Fibroblast of skin of left biceps (primary cell): ENCODE data around the gene NT5M.

Experiments used
- DNase-seq, 2 experiments: peaks; one replicate each; pipeline ENCODE4 v3.0.0-alpha.2; 2013; ENCODE audit warnings: low read depth in 2 of 2

The NT5M gene

GRCh38 chr17:17303847-17304490 lies 796 bp downstream of the NT5M start:
- no peak for DNase-seq

GRCh38 chr17:17304521-17304985 lies 1.4 kb downstream of the NT5M start:
- no peak for DNase-seq

- no peak for DNase-seq
Observed at GRCh38 chr17:17305281-17305801, 2.2 kb downstream of the NT5M start.

DNA sequence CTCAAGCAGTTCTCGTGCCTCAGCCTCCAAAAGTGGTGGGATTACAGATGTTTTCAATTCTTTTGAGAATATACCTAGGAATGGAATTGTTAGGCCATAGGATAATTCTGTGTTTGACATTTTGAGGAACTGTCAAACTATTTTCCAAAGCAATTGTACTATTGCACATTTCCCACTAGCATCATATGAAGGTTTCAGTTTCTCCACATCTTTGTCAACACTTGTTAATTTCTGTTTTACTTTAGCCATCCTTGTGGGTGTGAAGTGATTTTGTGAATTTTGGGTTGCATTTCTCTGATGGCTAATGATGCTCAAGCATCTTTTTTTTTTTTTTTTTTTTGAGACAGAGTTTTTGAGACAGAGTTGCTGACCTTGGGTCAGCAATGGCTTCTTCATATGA lies 6.2 kb downstream of the NT5M start:
- no peak for DNase-seq

DNA sequence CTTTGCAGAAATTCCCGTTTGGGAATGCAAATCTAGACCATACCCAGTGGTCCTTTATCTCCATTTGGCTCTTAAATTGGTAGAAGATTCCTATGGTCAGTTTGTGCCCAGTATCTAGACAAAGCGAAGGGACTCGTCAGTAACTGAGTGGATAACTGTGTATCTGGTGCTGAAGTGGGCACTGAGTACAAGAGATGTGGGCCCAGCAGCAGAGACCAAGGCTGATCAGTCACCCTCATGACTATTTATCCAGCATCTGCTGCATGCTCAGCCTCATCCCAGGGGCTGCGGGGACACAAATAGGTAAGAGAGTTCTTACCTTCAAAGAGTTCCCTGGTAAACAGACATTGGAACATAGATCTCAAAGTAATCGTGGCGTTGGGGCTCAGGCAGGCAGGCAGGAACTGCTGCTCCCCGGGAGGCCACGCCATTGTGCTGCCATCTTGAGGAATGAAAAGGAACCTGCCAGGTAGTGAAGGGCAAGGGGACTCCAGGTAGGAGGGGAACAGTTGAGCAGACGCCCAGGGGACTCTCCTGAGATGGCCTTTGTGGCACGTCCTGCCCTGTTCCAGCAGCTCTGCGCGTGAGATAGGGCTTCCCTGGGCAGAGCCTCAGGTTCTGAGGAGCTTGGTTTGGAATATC lies 10.3 kb downstream of the NT5M start:
- no peak for DNase-seq

GRCh38 chr17:17314501-17315071 lies 11.4 kb downstream of the NT5M start:
- DNase-seq, result no peak

GRCh38 chr17:17315142-17315821 lies 12.1 kb downstream of the NT5M start:
- no peak for DNase-seq

DNA sequence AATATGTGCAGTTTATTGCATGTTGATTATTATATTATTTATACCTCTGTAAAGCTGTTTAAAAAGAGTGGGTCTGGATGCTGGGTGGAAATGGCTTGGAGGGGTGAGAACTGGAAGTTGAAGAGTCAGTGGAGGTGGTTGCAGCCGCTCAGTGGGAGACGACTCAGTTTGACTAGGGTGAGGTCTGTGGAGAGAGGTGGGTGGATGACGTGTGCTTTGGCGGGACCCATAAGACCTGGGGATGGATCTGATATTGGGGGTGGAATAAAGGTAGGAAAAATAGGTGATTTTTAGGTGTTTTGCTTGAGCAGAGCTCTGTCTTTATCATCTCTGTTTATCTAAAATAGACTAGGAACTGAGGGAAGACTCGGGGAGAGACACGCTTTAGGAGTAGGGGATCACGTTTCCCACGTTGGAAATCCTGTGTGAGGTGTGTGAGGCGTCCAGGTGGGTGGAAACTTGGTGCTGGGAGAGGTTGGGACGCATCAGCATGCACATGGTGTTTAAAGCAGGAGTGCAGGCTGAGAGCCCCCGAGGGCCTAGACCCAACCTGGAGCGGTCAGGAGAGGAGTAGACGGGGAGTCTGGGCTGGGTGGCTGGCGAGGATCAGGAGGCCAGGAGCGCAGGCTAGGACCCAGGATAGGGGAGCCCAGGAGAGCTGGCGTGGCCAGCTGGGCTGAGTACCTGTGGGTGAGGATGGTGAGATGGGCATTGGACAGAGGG lies 17.2 kb downstream of the NT5M start:
- no peak for DNase-seq

- no peak for DNase-seq
Observed at GRCh38 chr17:17320911-17321220, 17.7 kb downstream of the NT5M start.

DNA sequence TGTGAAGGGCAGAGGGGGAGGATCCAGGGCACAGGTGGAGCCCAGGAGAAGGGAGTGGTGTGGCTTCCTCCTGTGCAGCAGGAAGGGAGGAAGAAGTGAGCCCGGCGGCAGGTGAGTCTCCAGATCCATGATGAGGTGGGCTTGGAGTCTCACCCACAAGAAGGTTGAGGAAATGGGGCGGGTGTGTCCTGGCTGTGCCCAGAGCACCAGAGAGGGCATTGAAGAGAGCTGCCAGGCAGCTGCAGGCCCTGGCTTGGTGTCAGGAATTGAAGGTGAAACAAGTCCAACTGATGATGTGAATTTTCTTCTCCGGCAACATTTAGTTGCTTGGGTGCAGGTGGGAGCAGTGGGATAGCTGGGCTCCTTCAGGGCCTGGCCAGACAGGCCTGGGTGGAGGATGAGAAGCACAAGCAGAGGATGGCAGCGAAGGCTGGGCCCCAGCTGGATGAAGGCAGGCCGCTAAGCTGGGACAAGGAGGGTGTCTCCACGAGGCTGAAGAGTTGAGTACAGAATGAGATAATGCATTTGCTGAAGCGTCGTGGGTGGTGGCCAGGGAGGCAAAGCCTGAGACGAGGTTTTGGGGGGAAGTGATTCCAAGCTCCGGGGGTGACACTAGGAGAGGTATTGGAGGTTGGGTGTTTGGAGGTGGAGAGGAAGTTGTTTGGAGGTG lies 18.3 kb downstream of the NT5M start:
- no peak for DNase-seq

- no peak for DNase-seq
Observed at GRCh38 chr17:17322516-17323510, 19.6 kb downstream of the NT5M start.

GRCh38 chr17:17324616-17325015 lies 21.4 kb downstream of the NT5M start:
- no peak for DNase-seq

DNA sequence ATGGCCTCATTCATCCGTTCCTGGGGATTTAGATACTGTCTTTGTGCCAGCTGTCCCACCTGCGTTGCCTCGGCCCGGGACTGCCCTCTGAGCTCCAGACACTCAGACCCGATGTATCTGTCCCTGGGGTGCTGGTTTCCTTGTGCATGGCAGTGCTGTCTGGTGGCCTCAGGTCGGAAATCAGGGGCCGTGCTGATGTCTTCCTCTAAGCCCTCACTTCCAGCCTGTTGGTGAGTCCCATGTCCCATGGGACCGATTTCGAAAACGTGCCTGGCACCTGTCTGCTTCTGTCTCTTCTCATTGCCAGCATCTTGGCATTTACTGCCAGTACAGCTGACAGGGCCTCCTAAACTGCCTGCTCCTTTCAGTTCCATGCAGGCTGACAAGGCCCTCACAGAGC lies 22.1 kb downstream of the NT5M start:
- no peak for DNase-seq

GRCh38 chr17:17325816-17326215 lies 22.6 kb downstream of the NT5M start:
- DNase-seq, result no peak

DNA sequence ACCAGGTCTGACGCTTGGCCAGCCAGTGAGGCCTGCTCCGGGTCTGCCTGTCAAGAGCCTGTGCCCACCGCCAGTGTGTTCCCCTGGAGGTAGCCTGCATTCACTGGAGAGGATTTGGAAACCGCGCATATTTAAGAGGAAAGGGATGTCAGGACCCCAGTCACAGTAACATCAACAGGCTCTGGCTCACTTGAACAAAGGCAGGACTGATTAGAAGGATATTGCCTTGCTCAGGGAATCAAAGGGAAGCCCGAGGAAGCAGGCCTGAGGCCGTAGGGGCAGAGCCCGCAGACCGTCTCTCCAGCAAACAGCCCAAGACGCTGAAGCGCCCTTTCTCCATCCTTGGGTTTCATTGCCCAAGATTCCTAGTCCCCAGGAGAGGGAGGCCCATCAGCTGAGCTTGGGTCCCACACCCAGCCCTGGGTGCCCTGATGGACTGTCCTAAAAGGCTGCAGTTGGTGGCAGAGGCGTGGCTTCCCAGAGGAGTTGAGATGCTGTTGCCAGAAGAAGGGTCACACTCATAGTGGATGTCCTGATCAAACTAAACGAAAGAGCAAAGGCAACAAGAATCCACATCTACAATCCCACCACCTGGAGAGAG lies 23.2 kb downstream of the NT5M start:
- no peak for DNase-seq

DNA sequence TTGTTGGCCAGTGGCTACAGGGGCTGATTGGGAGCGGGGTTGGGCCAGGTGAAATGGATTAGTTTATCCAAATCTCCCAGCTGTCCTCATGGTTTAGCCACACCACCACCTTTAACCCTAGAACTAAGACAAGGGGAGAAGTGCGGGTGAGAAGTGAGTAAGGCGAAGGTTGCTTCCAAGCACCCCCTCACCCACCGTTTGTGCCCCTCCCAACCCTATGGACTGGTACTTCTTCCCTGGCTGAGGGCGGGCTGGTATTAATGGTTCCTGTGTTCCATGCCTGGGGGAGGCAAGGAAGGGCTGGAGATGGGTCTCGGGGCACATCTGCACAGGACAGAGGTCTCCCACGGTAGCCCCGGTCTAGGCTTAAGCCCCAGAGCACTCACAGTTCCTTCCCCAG lies 25.1 kb downstream of the NT5M start:
- no peak for DNase-seq

DNA sequence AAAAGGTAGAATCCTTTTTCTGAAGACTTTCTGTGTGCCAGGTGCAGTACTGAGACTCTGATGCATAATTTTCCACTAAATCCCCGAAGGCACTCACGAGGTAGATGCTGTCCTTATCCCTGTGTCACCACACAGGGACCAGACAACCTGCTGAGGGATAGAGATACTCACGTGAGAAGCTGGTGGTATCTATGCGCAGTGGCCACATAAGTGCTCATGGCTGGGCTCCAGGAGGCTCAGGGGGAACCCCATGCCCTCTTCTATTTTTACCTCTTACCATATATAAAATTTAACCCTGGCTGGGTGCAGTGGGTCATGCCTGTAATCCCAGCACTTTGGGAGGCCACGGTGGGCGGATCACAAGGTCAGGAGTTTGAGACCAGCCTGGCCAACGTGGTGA lies 38.3 kb downstream of the NT5M start:
- no peak for DNase-seq

GRCh38 chr17:17342242-17342945 lies 39.2 kb downstream of the NT5M start:
- DNase-seq, result no peak

GRCh38 chr17:17343160-17343735 lies 40.1 kb downstream of the NT5M start:
- DNase-seq, result no peak
